ENCODE measurements around the gene CERK. TPM values are rescaled to one million over a fixed set of nuclear protein-coding genes. Genes with fewer than 3 reads are reported as not detected.

CERK gene
- total RNA-seq, 1 donor from 2014 or later: 22.6 TPM

DNA sequence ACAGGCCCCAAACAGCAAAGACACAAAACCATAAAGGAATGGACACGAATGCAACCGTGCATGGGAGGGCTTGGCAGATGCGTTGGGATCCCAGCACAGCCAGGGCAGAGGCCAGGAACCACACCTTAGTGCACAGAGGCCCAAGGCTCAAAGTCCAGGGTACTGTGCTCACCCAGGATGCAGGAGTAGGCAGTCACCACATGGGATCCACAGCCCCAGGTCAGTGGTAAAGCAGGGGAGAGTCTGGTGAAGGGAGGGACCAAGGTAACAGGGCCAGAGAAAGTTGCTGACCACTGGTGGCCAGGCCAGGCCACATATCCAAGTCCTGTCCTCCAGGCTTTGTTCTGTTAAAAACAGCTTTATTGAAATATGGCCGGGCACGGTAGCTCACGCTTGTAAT is 6.5 kb upstream of the CERK start:
- no peak for TF ChIP-seq CTCF (conservative IDR thresholded peaks at IDR 0.05; ENCODE audit: low read depth, low read length)
- no peak for DNase-seq (ENCODE audit: low read depth)
- no peak overlapping the region for H3K4me3 ChIP-seq (ENCODE audit: low read depth, low read length)

DNA sequence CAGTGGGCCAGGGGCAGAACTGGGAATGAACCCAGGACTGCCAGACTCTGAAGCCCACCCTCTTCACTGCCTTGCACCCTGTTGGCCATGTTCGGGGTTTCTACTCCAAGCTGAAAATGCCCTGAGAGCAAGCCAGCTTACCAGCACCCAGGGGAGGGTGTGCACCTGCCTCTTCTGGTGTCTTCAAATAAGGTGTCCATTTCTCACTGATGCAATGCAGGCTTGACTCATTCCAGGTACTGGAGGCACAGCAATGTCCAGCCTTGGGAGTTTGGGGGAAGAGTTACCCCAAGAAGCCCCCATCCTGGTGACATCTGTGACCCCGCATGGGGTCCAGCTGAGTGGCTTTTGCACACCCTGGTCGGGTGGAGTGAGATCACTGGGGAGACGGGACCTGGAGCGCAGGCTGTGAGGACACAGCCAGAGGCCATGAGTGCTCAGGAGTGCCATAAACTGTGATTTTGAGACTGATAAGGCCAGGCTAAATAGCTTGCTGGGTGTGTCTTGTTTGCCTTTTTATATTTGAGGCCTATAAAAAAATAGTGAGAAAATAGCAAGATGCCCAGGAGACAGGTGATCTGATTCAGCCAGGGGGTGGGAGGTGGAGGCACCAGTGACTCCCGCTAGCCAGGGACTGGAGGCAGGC is 4.6 kb upstream of the CERK start:
- TF ChIP-seq CTCF (conservative IDR thresholded peaks at IDR 0.05; ENCODE audit: low read depth, low read length): no peak
- DNase-seq (ENCODE audit: low read depth): no peak
- no peak overlapping the region for H3K4me3 ChIP-seq (ENCODE audit: low read depth, low read length)

GRCh38 chr22:46741974-46742519 is 4.0 kb upstream of the CERK start:
- no peak overlapping the region for H3K4me3 ChIP-seq (ENCODE audit: low read depth, low read length)
- no peak for DNase-seq (ENCODE audit: low read depth)
- TF ChIP-seq CTCF (conservative IDR thresholded peaks at IDR 0.05; ENCODE audit: low read depth, low read length): no peak

DNA sequence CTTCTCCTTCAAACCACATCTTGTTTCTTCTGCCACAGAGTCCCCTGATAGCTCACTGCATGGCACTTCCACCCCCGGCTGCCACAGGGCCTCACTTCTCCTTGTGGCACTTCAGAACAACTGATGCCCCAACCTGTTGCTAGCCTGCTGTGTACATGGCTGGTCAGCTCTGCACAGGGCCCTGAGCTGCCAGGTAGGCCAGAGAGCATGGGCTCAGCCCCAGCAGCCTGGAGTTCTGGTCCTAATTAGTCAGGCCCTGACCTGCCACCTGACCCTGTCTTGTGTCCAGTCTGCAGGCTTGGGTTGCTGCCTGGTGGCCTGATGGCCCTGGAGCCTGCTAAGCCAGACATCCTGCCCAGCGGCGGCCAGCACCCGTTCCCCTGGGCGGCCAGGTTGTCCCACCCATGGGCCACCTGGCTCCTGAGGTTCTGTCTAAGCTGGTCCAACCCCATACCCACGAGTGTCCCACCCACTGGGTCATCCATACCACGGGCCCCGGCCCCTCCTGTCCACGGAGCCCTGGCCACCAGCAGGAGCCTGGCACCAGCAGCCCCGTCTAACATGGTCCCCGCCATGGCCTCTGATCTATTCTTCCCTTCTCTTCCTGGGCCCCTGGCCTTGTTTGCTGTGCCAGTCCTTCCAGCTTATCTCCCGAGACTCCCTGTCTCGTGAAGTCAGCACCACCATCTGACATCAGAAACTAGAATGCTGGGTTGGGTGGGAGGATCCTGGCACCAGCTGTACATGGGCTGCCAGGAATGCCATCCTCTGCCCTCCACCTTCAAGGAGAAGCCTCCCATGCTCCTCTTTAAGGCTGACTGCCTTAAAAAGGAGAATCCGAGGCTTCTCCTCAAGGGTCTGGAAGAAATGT is 3.1 kb upstream of the CERK start:
- TF ChIP-seq CTCF (conservative IDR thresholded peaks at IDR 0.05; ENCODE audit: low read depth, low read length): no peak
- H3K4me3 ChIP-seq (ENCODE audit: low read depth, low read length): no peak overlapping the region
- DNase-seq (ENCODE audit: low read depth): no peak

- H3K4me3 ChIP-seq (ENCODE audit: low read depth, low read length): peak overlapping the region; percentile 62
- peak; percentile 35 for DNase-seq (ENCODE audit: low read depth)
- TF ChIP-seq CTCF (conservative IDR thresholded peaks at IDR 0.05; ENCODE audit: low read depth, low read length): peak; percentile 62
These were observed 1.2 kb upstream of the CERK start for GRCh38 chr22:46739094-46739870.

DNA sequence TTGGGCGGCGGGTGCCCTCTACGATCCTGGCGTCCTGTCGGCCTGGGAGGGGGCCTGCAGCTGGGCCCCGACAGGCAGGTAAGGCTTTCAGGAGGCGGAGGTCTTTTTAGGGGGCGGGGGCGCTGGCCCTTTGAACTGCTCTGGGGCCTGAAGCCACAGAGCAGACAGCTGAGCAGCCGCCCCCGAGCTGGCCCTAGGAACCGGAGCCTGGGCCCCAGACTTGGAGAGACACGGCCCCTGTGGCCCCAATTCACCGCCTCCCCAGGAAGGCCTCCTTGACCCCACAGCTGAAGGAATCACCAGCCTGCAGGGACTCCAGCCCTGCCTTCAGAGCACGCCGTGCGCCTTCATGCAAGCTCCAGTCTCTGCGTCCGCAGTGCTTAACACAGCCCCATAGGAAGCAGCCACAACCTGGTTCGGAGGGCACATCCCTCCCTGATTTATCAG is 618 bp upstream of the CERK start:
- DNase-seq (ENCODE audit: low read depth): no peak
- peak overlapping the region; percentile 62 for H3K4me3 ChIP-seq (ENCODE audit: low read depth, low read length)
- TF ChIP-seq CTCF (conservative IDR thresholded peaks at IDR 0.05; ENCODE audit: low read depth, low read length): no peak

All from epithelial cell of proximal tubule (primary cell).